Endodermal cell (in vitro differentiated cells): ENCODE measurements around the gene VPS51. TPM values are rescaled to one million over a fixed set of nuclear protein-coding genes. Genes with fewer than 3 reads are reported as not detected.

Source experiments
- DNase-seq: peaks from one replicate; pipeline ENCODE4 v3.0.0-alpha.2; 2017
- H3K27ac ChIP-seq: 2 replicates; pipeline ENCODE4 v1.5.1; 2013; ENCODE audit warnings: mild to moderate bottlenecking, low read depth, low read length, moderate library complexity
- H3K27me3 ChIP-seq: 2 replicates; pipeline ENCODE4 v1.6.1; 2013; ENCODE audit warnings: mild to moderate bottlenecking, low read length, moderate library complexity; ENCODE audit not compliant: insufficient read depth, control insufficient read depth, poor library complexity, severe bottlenecking
- H3K36me3 ChIP-seq: 2 replicates; pipeline ENCODE4 v1.7.0; 2013; ENCODE audit warnings: mild to moderate bottlenecking, low read length, moderate library complexity; ENCODE audit not compliant: control insufficient read depth, insufficient read depth
- H3K4me1 ChIP-seq: one replicate; pipeline ENCODE4 v1.7.0; 2013; ENCODE audit warnings: low read length; ENCODE audit not compliant: control insufficient read depth, insufficient read depth
- H3K4me3 ChIP-seq: 2 replicates; pipeline ENCODE4 v1.5.1; 2013; ENCODE audit warnings: mild to moderate bottlenecking, low read length, moderate library complexity
- H3K9ac ChIP-seq: 2 replicates; pipeline ENCODE4 v1.6.1; 2013; ENCODE audit warnings: mild to moderate bottlenecking, low read length, moderate library complexity; ENCODE audit not compliant: poor library complexity, severe bottlenecking; ENCODE audit errors: extremely low read depth
- H3K9me3 ChIP-seq: 2 replicates; pipeline ENCODE4 v1.6.1; 2013; ENCODE audit warnings: mild to moderate bottlenecking, low read length, moderate library complexity; ENCODE audit not compliant: control insufficient read depth
- H3K27ac Mint-ChIP-seq: 2 replicates; pipeline ENCODE4 v1.8.0; 2020; ENCODE audit warnings: mixed read lengths
- H3K27me3 Mint-ChIP-seq: 2 replicates; pipeline ENCODE4 v1.8.0; 2021; ENCODE audit warnings: mild to moderate bottlenecking, mixed read lengths; ENCODE audit not compliant: insufficient read depth
- H3K36me3 Mint-ChIP-seq: 2 replicates; pipeline ENCODE4 v1.8.0; 2020; ENCODE audit warnings: low read depth, mixed read lengths
- H3K4me1 Mint-ChIP-seq: 2 replicates; pipeline ENCODE4 v1.8.0; 2020; ENCODE audit warnings: mixed read lengths
- H3K4me3 Mint-ChIP-seq: 2 replicates; pipeline ENCODE4 v1.8.0; 2020; ENCODE audit warnings: mild to moderate bottlenecking, moderate library complexity, mixed read lengths
- H3K9me3 Mint-ChIP-seq: 2 replicates; pipeline ENCODE4 v1.8.0; 2020; ENCODE audit warnings: mild to moderate bottlenecking, mixed read lengths
- CTCF ChIP-seq: fragments of 200-600 bp; sonication (generic); conservative IDR thresholded peaks from 2 replicates; pipeline ENCODE4 v1.5.0; 2021; ENCODE audit warnings: antibody characterized with exemption, mild to moderate bottlenecking
- WGBS, 2 experiments: methylation state at CpG; one replicate each; pipeline versions ENCODE4 v1.1.5 to v1.1.7; 2013; ENCODE audit warnings: missing lambda C conversion rate in 2 of 2, mixed read lengths in 1 of 2; ENCODE audit not compliant: insufficient coverage in 1 of 2, insufficient read length in 1 of 2; 5-methylcytosine and 5-hydroxymethylcytosine counted together
- total RNA-seq, 2 donors: library from RNA; stranded (reverse); fragmentation: NEBNext Ultra II Directional in 1 of 2; extraction: Animal tissue kit (Norgen Biotek cat#: 25700) in 1 of 2; gene quantifications; 2 replicates in 1 of 2; 3 replicates in 1 of 2; pipeline ENCODE4 v1.2.1, GENCODE V29; 2021

Gene VPS51
- total RNA-seq, 2 donors from 2014 or later: 107 to 113 TPM

DNA sequence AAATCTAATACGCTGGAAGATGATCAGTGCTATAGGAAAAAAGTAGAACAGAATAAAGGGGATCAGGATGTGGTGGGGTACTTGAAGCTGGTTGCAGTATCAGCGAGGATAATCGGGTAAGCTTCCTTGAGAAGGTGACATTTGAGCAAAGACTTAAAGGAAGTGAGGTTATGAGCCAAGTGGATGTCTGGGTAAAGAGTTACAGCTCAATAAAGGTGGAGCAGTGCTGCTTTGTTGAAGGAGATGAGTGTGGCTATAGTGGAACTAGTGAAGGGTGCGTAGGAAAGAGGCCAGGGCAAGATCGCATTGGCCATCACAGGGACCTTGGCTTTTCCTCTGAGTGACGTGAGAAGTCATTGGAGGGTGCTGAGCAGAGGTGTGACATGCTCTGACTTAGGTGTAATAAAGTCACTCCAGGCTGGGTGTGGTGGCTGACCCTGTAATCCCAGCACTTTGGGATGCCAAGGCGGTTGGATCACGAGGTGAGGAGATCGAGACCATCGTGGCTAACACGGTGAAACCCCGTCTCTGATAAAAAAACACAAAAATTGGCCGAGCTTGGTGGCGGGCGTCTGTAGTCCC lies 40.6 kb downstream of the VPS51 start:
- Mint-ChIP-seq H3K9me3 (no peaks in the 10 kb centered on the region), H3K4me3 (no peak overlapping the region), H3K36me3 (peaks cover 12% of the 10 kb centered on the region), H3K4me1 (peaks cover 24% of the 10 kb centered on the region), H3K27ac (no peak overlapping the region), H3K27me3 (peaks cover 11% of the 10 kb centered on the region)
- Histone ChIP-seq H3K4me1 (no peaks in the 10 kb centered on the region), H3K9ac (no peak overlapping the region), H3K4me3 (no peak overlapping the region), H3K9me3 (no peaks in the 10 kb centered on the region), H3K27me3 (peaks cover 3% of the 10 kb centered on the region), H3K36me3 (peaks cover 14% of the 10 kb centered on the region), H3K27ac (no peak overlapping the region)
- 81 to 94% methylated on average over 15 of the region's 15 CpGs for WGBS, 2 experiments
- TF ChIP-seq CTCF: no peak
- DNase-seq: no peak

GRCh38 chr11:65141896-65142494 lies 46.0 kb downstream of the VPS51 start:
- peaks cover 6% of the 10 kb centered on the region for H3K27me3 ChIP-seq
- no peak overlapping the region for H3K4me3 ChIP-seq
- no peak for TF ChIP-seq CTCF
- Mint-ChIP-seq H3K9me3 (peaks cover 8% of the 10 kb centered on the region), H3K4me3 (no peak overlapping the region), H3K4me1 (peaks cover 5% of the 10 kb centered on the region), H3K27ac (no peak overlapping the region), H3K27me3 (peaks cover 33% of the 10 kb centered on the region), H3K36me3 (no peaks in the 10 kb centered on the region)
- no peaks in the 10 kb centered on the region for H3K36me3 ChIP-seq
- no peaks in the 10 kb centered on the region for H3K4me1 ChIP-seq
- WGBS, 2 experiments: 94 to 95% methylated on average over 7 of the region's 7 CpGs
- H3K9ac ChIP-seq: no peak overlapping the region
- DNase-seq: peak; percentile 9
- no peak overlapping the region for H3K27ac ChIP-seq
- peaks cover 9% of the 10 kb centered on the region for H3K9me3 ChIP-seq

DNA sequence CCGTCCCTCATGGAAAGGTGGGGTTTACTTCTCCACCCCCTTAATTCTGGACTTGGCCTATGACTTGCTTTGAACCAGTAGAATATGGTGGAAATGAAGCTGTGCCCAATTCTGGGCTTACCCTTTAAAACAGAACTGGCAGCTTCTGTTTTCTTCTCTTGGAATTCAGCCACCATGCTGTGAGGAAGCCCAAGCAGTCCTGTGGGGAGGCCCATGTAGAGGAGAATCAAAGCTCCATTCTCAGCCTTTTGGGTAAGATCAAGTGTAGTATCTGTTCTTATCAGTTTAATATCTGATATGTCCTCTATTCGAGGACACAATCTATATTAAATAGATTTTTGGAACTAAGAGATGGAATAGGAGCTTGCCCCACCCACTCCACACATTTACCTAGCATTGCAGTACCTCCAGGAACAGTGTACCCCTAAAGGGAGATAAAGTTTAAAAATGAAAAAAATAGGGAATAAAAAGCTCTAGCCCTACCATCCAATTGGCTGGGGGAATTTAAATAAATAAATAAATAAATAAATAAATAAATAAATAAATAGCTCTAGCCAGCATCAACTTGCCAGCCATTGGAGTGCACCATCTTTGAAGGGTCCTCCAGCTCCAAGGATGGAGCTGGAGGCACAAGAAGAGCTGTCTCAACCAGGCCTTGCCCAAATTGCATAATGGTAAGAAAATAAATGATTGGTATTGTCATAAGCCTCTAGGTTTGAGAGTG lies 51.5 kb downstream of the VPS51 start:
- no peak overlapping the region for H3K4me3 ChIP-seq
- no peaks in the 10 kb centered on the region for H3K27me3 ChIP-seq
- no peak overlapping the region for H3K27ac Mint-ChIP-seq
- no peak overlapping the region for H3K27ac ChIP-seq
- no peaks in the 10 kb centered on the region for H3K36me3 Mint-ChIP-seq
- no peak overlapping the region for H3K4me3 Mint-ChIP-seq
- H3K36me3 ChIP-seq: no peaks in the 10 kb centered on the region
- peaks cover 12% of the 10 kb centered on the region for H3K9me3 Mint-ChIP-seq
- WGBS, 2 experiments: 78 to 79% methylated on average over 1 of the region's 2 CpGs
- TF ChIP-seq CTCF: no peak
- peaks cover 32% of the 10 kb centered on the region for H3K27me3 Mint-ChIP-seq
- H3K4me1 ChIP-seq: no peaks in the 10 kb centered on the region
- DNase-seq: peak; percentile 16
- peaks cover 15% of the 10 kb centered on the region for H3K9me3 ChIP-seq
- no peaks in the 10 kb centered on the region for H3K4me1 Mint-ChIP-seq
- no peak overlapping the region for H3K9ac ChIP-seq
